HEK293T (cell line): ENCODE data around the gene C7orf33.

Experiments
- ARNT ChIP-seq: fragments of 450-650 bp; IDR thresholded peaks from 2 replicates; pipeline ENCODE4 v1.6.1; 2017; ENCODE audit warnings: mild to moderate bottlenecking
- BHLHE40 ChIP-seq: fragments of 450-650 bp; IDR thresholded peaks from 2 replicates; pipeline ENCODE4 v1.6.1; 2016; ENCODE audit warnings: mild to moderate bottlenecking, moderate library complexity, borderline replicate concordance
- CTBP1 ChIP-seq: fragments of 450-650 bp; IDR thresholded peaks from 2 replicates; pipeline ENCODE4 v1.6.1; 2016; ENCODE audit warnings: borderline replicate concordance
- ELF4 ChIP-seq: fragments of 450-650 bp; IDR thresholded peaks from 2 replicates; pipeline ENCODE4 v1.6.1; 2017; ENCODE audit warnings: antibody characterized with exemption
- FOXK2 ChIP-seq: fragments of 450-650 bp; IDR thresholded peaks from 2 replicates; pipeline ENCODE4 v1.6.1; 2016; ENCODE audit warnings: mild to moderate bottlenecking
- HDGF ChIP-seq: fragments of 450-650 bp; IDR thresholded peaks from 2 replicates; pipeline ENCODE4 v1.6.1; 2017; ENCODE audit warnings: antibody characterized with exemption, borderline replicate concordance
- L3MBTL2 ChIP-seq: fragments of 450-650 bp; conservative IDR thresholded peaks from 2 replicates; pipeline ENCODE4 v1.6.1; 2016; ENCODE audit warnings: mild to moderate bottlenecking
- LEF1 ChIP-seq: fragments of 450-650 bp; IDR thresholded peaks from 2 replicates; pipeline ENCODE4 v1.6.1; 2017; ENCODE audit warnings: mild to moderate bottlenecking, borderline replicate concordance
- NFRKB ChIP-seq: fragments of 450-650 bp; IDR thresholded peaks from 2 replicates; pipeline ENCODE4 v1.6.1; 2016; ENCODE audit warnings: mild to moderate bottlenecking, moderate library complexity
- SP1 ChIP-seq: fragments of 450-650 bp; IDR thresholded peaks from 2 replicates; pipeline ENCODE4 v1.6.1; 2017
- SUZ12 ChIP-seq: fragments of 450-650 bp; IDR thresholded peaks from 2 replicates; pipeline ENCODE4 v1.6.1; 2016; ENCODE audit warnings: mild to moderate bottlenecking
- TARDBP ChIP-seq: fragments of 450-650 bp; IDR thresholded peaks from 2 replicates; pipeline ENCODE4 v1.6.1; 2016

GRCh38 chr7:148547951-148548350, 42.6 kb upstream of the C7orf33 start:
- TF ChIP-seq CTBP1, result no peak
- TF ChIP-seq BHLHE40, result no peak
- TF ChIP-seq ARNT, result no peak
- no peak for TF ChIP-seq LEF1
- TF ChIP-seq NFRKB, result no peak
- TF ChIP-seq L3MBTL2, result no peak
- no peak for TF ChIP-seq SUZ12
- TF ChIP-seq TARDBP, result no peak
- TF ChIP-seq SP1, result no peak
- no peak for TF ChIP-seq FOXK2
- no peak for TF ChIP-seq HDGF
- TF ChIP-seq ELF4, result no peak
